GM12872 (cell line): ENCODE results near the gene NAA38.

ENCODE experiments used
- CTCF ChIP-seq: IDR thresholded peaks from 3 replicates; pipeline ENCODE4 v1.5.1; 2011; ENCODE audit warnings: low read depth, mild to moderate bottlenecking, low read length, moderate library complexity; ENCODE audit not compliant: insufficient read depth

The NAA38 gene

GRCh38 chr17:7849130-7849750 lies 8.1 kb downstream of the NAA38 start:
- no peak for TF ChIP-seq CTCF

- no peak for TF ChIP-seq CTCF
Measured at GRCh38 chr17:7848739-7849129, 8.6 kb downstream of the NAA38 start.

GRCh38 chr17:7848131-7848579 lies 9.2 kb downstream of the NAA38 start:
- no peak for TF ChIP-seq CTCF

GRCh38 chr17:7846765-7847661 lies 10.3 kb downstream of the NAA38 start:
- no peak for TF ChIP-seq CTCF

GRCh38 chr17:7846063-7846735 lies 11.2 kb downstream of the NAA38 start:
- no peak for TF ChIP-seq CTCF

GRCh38 chr17:7845359-7846062 lies 11.8 kb downstream of the NAA38 start:
- TF ChIP-seq CTCF, result no peak
